ENCODE measurements around the gene VPS9D1. TPM values are rescaled to one million over a fixed set of nuclear protein-coding genes. Genes with fewer than 3 reads are reported as not detected.
"Not testable (repeated sequence)": the region's sequence is repeated elsewhere in the genome, so short reads cannot be mapped to it uniquely, and the experiment has no call there.

The VPS9D1 gene
- total and polyA plus RNA-seq, 2 of the 4 experiments (the other 2 are of a cell fraction): 1.8 to 20.3 TPM

GRCh38 chr16:89689621-89690020 is 31.1 kb downstream of the VPS9D1 start:
- H3K27me3 ChIP-seq (ENCODE audit: control insufficient read depth, insufficient read depth, low read length); H3K4me2 ChIP-seq (ENCODE audit: low read depth, low read length); H3K4me1 ChIP-seq (ENCODE audit: control insufficient read depth, insufficient read depth, low read length); H3K9ac ChIP-seq (ENCODE audit: low read depth, low read length); H4K20me1 ChIP-seq (ENCODE audit: insufficient read depth, low read length); H3K27ac ChIP-seq (ENCODE audit: insufficient read depth, low read length); intact Hi-C loops (cut with micrococcal nuclease); ATAC-seq (ENCODE audit: low read depth); DNase-seq; H2BK20ac ChIP-seq (ENCODE audit: low read depth, low read length); H2BK15ac ChIP-seq (ENCODE audit: low read depth, low read length); in situ Hi-C loops (cut with MboI; ENCODE audit: low sequenced_read_pairs); POLR2A ChIA-PET (ENCODE audit: unreplicated experiment); H4K91ac ChIP-seq (ENCODE audit: insufficient read depth, low read depth, low read length); H3K14ac ChIP-seq (replicated peaks; ENCODE audit: low read depth, low read length); H3K9me3 ChIP-seq (ENCODE audit: control insufficient read depth, insufficient read depth, low read length); H2AK5ac ChIP-seq (ENCODE audit: low read depth, low read length); H2BK120ac ChIP-seq (ENCODE audit: low read depth, low read length); H3K18ac ChIP-seq (ENCODE audit: low read depth, low read length); H3K4me3 ChIP-seq (ENCODE audit: insufficient read depth, low read depth, low read length); H3K56ac ChIP-seq (ENCODE audit: extremely low read depth, insufficient read depth, low read length); H4K5ac ChIP-seq (ENCODE audit: low read depth, low read length); BruUV-seq (replicated peaks); H3K9me1 ChIP-seq (ENCODE audit: insufficient read depth, low read length); H3K23ac ChIP-seq (ENCODE audit: low read depth, low read length); H4K8ac ChIP-seq (ENCODE audit: low read depth in 2 of 2, low read length in 2 of 2); H2AK9ac ChIP-seq (replicated peaks; ENCODE audit: low read depth, low read length, poor library complexity); dilution Hi-C loops (cut with HindIII; ENCODE audit: low sequenced_read_pairs, unreplicated experiment); H2BK5ac ChIP-seq (ENCODE audit: low read depth, low read length, poor library complexity, severe bottlenecking); H3K4ac ChIP-seq (ENCODE audit: low read depth, low read length); H2AFZ ChIP-seq (replicated peaks; ENCODE audit: low read length, poor library complexity): not testable (repeated sequence)
- peaks cover 39% of the 10 kb centered on the region for H3K36me3 ChIP-seq (ENCODE audit: control insufficient read depth, insufficient read depth, low read length)
- WGBS, 2 experiments (ENCODE audit: extremely low coverage in 2 of 2, insufficient read length in 1 of 2): no CpG with 5 or more reads among the region's 4 CpGs
- CTCF ChIA-PET: interaction anchor here (1.5 kb wide), 1 partner anchor 11 kb away, joined by 4 read pairs; no protein-coding TSS in a partner anchor
- peaks cover 28 to 36% of the 10 kb centered on the region in 2 experiments for H3K79me1 ChIP-seq (ENCODE audit: low read depth in 1 of 2, low read length in 2 of 2)

All from IMR-90 (cell line).